K562 (cell line): ENCODE results near the gene TXLNB. TPM values are rescaled to one million over a fixed set of nuclear protein-coding genes. Genes with fewer than 3 reads are reported as not detected.

Experiments
- ATAC-seq: fragments of 200-7000 bp; cut with Tn5 transposase; 3 replicates; pipeline ENCODE4 v1.9.1; 2020; ENCODE audit warnings: moderate library complexity
- BruUV-seq: library from RNA; stranded (reverse); fragments of 400-500 nt; replicated peaks from 2 replicates; lab custom pipeline; 2021; lab: Mats Ljungman, UMichigan
- CTCF ChIA-PET: fragments of 300-600 bp; formaldehyde crosslinking; extraction: SDS; loops from one replicate; lab custom pipeline; 2021; ENCODE audit warnings: low intra/inter-chr PET ratio; lab: Yijun Ruan, JAX
- POLR2A ChIA-PET: fragments of 300-600, 350-650 bp; sonication (Branson Sonifier 250); formaldehyde crosslinking; extraction: SDS; loops from one replicate; lab custom pipeline; 2021; ENCODE audit warnings: antibody characterized with exemption, inconsistent platforms; lab: Yijun Ruan, JAX
- DNase-seq, 4 experiments: peaks; one replicate each; pipeline versions ENCODE4 v3.0.0 to v3.0.0-alpha.2; 2011 to 2018; ENCODE audit warnings: low spot score in 3 of 4, mixed read lengths in 3 of 4; ENCODE audit errors: extremely low read depth in 1 of 4
- FAIRE-seq: peaks from 2 replicates; lab custom pipeline; 2011; peaks lifted over from hg19 to GRCh38; lab: Jason Lieb, UNC
- H2AFZ ChIP-seq: 2 replicates; pipeline ENCODE4 v1.6.0; 2011; ENCODE audit warnings: low read depth, low read length, control low read depth, inconsistent platforms
- H3K27ac ChIP-seq: fragments of 200-600 bp; 3 replicates; pipeline ENCODE4 v1.8.0; 2011; ENCODE audit warnings: low read depth, mild to moderate bottlenecking, control low read depth, inconsistent platforms, low read length, moderate library complexity, mixed read lengths; ENCODE audit errors: extremely low read depth
- H3K27me3 ChIP-seq, 2 experiments: fragments of 300-600 bp in 1 of 2; 2 replicates in 1 of 2; 3 replicates in 1 of 2; pipeline versions ENCODE4 v1.6.0 to v1.8.0; 2011; ENCODE audit warnings: inconsistent platforms in 2 of 2, low read length in 2 of 2, mild to moderate bottlenecking in 1 of 2, mixed read lengths in 1 of 2, moderate library complexity in 1 of 2; ENCODE audit not compliant: control insufficient read depth in 2 of 2, insufficient read depth in 2 of 2
- H3K36me3 ChIP-seq: fragments of 300-600 bp; 3 replicates; pipeline ENCODE4 v1.8.0; 2011; ENCODE audit warnings: mild to moderate bottlenecking, low read length, inconsistent platforms; ENCODE audit not compliant: control insufficient read depth, insufficient read depth
- H3K4me1 ChIP-seq, 2 experiments: fragments of 200-600 bp in 1 of 2; replicated peaks in 1 of 2; 2 replicates in 1 of 2; 3 replicates in 1 of 2; pipeline versions ENCODE4 v1.5.1 to v1.8.0; 2011; ENCODE audit warnings: inconsistent platforms in 2 of 2, low read length in 2 of 2, mild to moderate bottlenecking in 1 of 2, mixed read lengths in 1 of 2, moderate library complexity in 1 of 2; ENCODE audit not compliant: control insufficient read depth in 2 of 2, insufficient read depth in 2 of 2
- H3K4me2 ChIP-seq: 2 replicates; pipeline ENCODE4 v1.6.1; 2011; ENCODE audit warnings: low read length, control low read depth, inconsistent platforms, mixed read lengths; ENCODE audit not compliant: insufficient read depth
- H3K4me3 ChIP-seq: fragments of 200-600 bp; sonication (generic), shearing (Covaris generic); 2 replicates; pipeline ENCODE4 v1.5.1; 2016; ENCODE audit warnings: control low read depth, inconsistent platforms
- H3K79me2 ChIP-seq: fragments of 200-600 bp; 3 replicates; pipeline ENCODE4 v1.8.0; 2011; ENCODE audit warnings: low read length, inconsistent platforms; ENCODE audit not compliant: control insufficient read depth, insufficient read depth
- H3K9ac ChIP-seq, 2 experiments: 2 replicates each; pipeline versions ENCODE4 v1.6.0 to v1.6.1; 2011; ENCODE audit warnings: low read depth in 2 of 2, low read length in 2 of 2, control low read depth in 1 of 2, inconsistent platforms in 1 of 2, mild to moderate bottlenecking in 1 of 2, mixed read lengths in 1 of 2; ENCODE audit not compliant: insufficient read depth in 1 of 2
- H3K9me1 ChIP-seq: one replicate; pipeline ENCODE4 v1.6.0; 2011; ENCODE audit warnings: inconsistent platforms, mild to moderate bottlenecking, low read length, moderate library complexity; ENCODE audit not compliant: control insufficient read depth, insufficient read depth
- H3K9me3 ChIP-seq: replicated peaks from 2 replicates; pipeline ENCODE4 v1.5.1; 2011; ENCODE audit warnings: low read depth, low read length, inconsistent platforms; ENCODE audit not compliant: control insufficient read depth, insufficient read depth
- H4K20me1 ChIP-seq: replicated peaks from 2 replicates; pipeline ENCODE4 v1.6.1; 2011; ENCODE audit warnings: low read length, inconsistent platforms, mixed read lengths; ENCODE audit not compliant: control insufficient read depth, insufficient read depth
- KDM2B ChIP-seq: fragments of 250-450 bp; sonication (Bioruptor Pico); IDR thresholded peaks from 2 replicates; pipeline ENCODE4 v1.8.0; 2021; ENCODE audit warnings: mild to moderate bottlenecking, moderate library complexity
- LARP7 ChIP-seq: fragments of 450-650 bp; IDR thresholded peaks from 2 replicates; pipeline ENCODE4 v1.6.1; 2016
- PRPF4 ChIP-seq: fragments of 200-400 bp; formaldehyde crosslinking; IDR thresholded peaks from one replicate; pipeline ENCODE4 v1.6.1; 2017; ENCODE audit warnings: low read length, low read depth, mild to moderate bottlenecking; ENCODE audit not compliant: insufficient read depth, poor library complexity, severe bottlenecking
- RCOR1 ChIP-seq, 2 experiments: IDR thresholded peaks; 2 replicates each; pipeline ENCODE4 v1.6.1; 2012; ENCODE audit warnings: low read depth in 2 of 2, low read length in 2 of 2, borderline replicate concordance in 1 of 2, improper control_type of control experiment in 1 of 2
- RREB1 ChIP-seq: fragments of 250-450 bp; sonication (Bioruptor Pico); IDR thresholded peaks from 2 replicates; pipeline ENCODE4 v1.4.0; 2020
- SP2 ChIP-seq: IDR thresholded peaks from 2 replicates; pipeline ENCODE4 v1.6.1; 2011; ENCODE audit warnings: mild to moderate bottlenecking, low read depth, low read length, moderate library complexity; ENCODE audit not compliant: poor library complexity, severe bottlenecking; ENCODE audit errors: extremely low read depth
- YBX1 ChIP-seq: fragments of 450-650 bp; IDR thresholded peaks from 2 replicates; pipeline ENCODE4 v1.7.1; 2016; ENCODE audit warnings: mild to moderate bottlenecking
- ZBTB7A ChIP-seq: IDR thresholded peaks from 2 replicates; pipeline ENCODE4 v1.6.1; 2011; ENCODE audit warnings: low read depth, mild to moderate bottlenecking, low read length, moderate library complexity, borderline replicate concordance; ENCODE audit not compliant: control insufficient read depth
- ZNF124 ChIP-seq: sonication (generic); formaldehyde crosslinking; IDR thresholded peaks from 2 replicates; pipeline ENCODE4 v1.8.1; 2022; ENCODE audit warnings: missing genetic modification reagents
- ZNF175 ChIP-seq: fragments of 200-800 bp; sonication (Bioruptor generic); IDR thresholded peaks from 2 replicates; pipeline ENCODE4 v1.6.1; 2016; ENCODE audit warnings: low read depth, mild to moderate bottlenecking, missing genetic modification characterization, missing compliant biosample characterization
- WGBS: fragments of 100-300 bp; shearing (Covaris generic); methylation state at CpG from one replicate; pipeline ENCODE4 v1.1.6; 2016; ENCODE audit warnings: low coverage, mixed read lengths; ENCODE audit not compliant: insufficient coverage; ENCODE audit errors: missing lambda C conversion rate; 5-methylcytosine and 5-hydroxymethylcytosine counted together
- in situ Hi-C: fragments of 300-500 bp; cut with MboI; formaldehyde crosslinking; loops from 4 replicates; pipeline ENCODE4 v1.15.0; 2018; ENCODE audit warnings: inconsistent platforms, mixed read lengths
- intact Hi-C: fragments of 100-400 bp; cut with micrococcal nuclease; formaldehyde crosslinking; loops from 2 replicates; pipeline ENCODE4 v1.14.2; 2022
- polyA plus RNA-seq, 8 experiments: library from polyadenylated mRNA; depleted of rRNA in 4 of 8; stranded (reverse) in 5 of 8; unstranded in 3 of 8; fragments of >200 nt; fragmentation: Nextera tagmentation in 2 of 8; fragmentation: Illumina TruSeq in 1 of 8; extraction: Ambion mirVana in 2 of 8; extraction: Trizol in 1 of 8; gene quantifications; 2 replicates each; pipeline versions ENCODE4 v1.2.1 to v1.2.3, GENCODE V29; 2011 to 2014; ENCODE audit warnings: inconsistent platforms in 1 of 8, missing spikeins in 1 of 8
- total RNA-seq, 7 experiments: library from RNA; depleted of rRNA in 6 of 7; stranded (reverse); fragments of >200 nt in 6 of 7; fragmentation: Illumina TruSeq in 2 of 7; extraction: Trizol in 2 of 7; gene quantifications; 2 replicates each; pipeline versions ENCODE4 v1.2.1 to v1.2.3, GENCODE V29; 2011 to 2021; ENCODE audit warnings: low replicate concordance in 1 of 7

TXLNB gene
- total and polyA plus RNA-seq, 9 of the 15 experiments (the other 6 are each of a cell fraction or from before 2014, with no cell fraction given): not detected

- no peak for TF ChIP-seq ZBTB7A
Observed at GRCh38 chr6:139282684-139283083, 9.1 kb downstream of the TXLNB start (continued).

GRCh38 chr6:139278190-139278589 lies 13.6 kb downstream of the TXLNB start:
- Histone ChIP-seq H3K27me3 (peaks cover 0 to 16% of the 10 kb centered on the region in 2 experiments; a peak in 3 of 5 replicates), H3K79me2 (no peaks in the 10 kb centered on the region), H3K9me3 (no peaks in the 10 kb centered on the region), H2AFZ (no peak overlapping the region), H3K4me3 (no peak overlapping the region), H4K20me1 (no peaks in the 10 kb centered on the region), H3K36me3 (no peaks in the 10 kb centered on the region), H3K4me1 (no peaks in the 10 kb centered on the region), H3K27ac (no peak overlapping the region), H3K9ac (no peak overlapping the region), H3K9me1 (no peaks in the 10 kb centered on the region), H3K4me2 (no peak overlapping the region)
- no peak for DNase-seq
- 0% methylated on average over 2 of the region's 2 CpGs for WGBS
- POLR2A ChIA-PET: no interaction called here
- no peak for ATAC-seq
- FAIRE-seq: no peak
- TF ChIP-seq YBX1 (no peak), RCOR1 (IDR thresholded peaks at IDR 0.05; ENCODE audit: borderline replicate concordance in 1 of 2, low read depth in 2 of 2, low read length in 2 of 2) (no peak), SP2 (no peak), ZNF124 (no peak), LARP7 (no peak), KDM2B (CRISPR knock-in tag) (no peak), PRPF4 (no peak), RREB1 (CRISPR knock-in tag) (no peak), ZNF175 (no peak)
- in situ Hi-C loops: no loop called here
- BruUV-seq: no TSS peak
- CTCF ChIA-PET: no interaction called here
- intact Hi-C loops: no loop called here
